SK-N-SH treated with all-trans-retinoic acid at 6 μM for 48 hours (cell line): Measurements from ENCODE around the gene SSBP4.

Source experiments
- BACH2 ChIP-seq: fragments of 250-450 bp; sonication (Bioruptor Pico); IDR thresholded peaks from 2 replicates; pipeline ENCODE4 v1.9.0; 2021; ENCODE audit warnings: mild to moderate bottlenecking, borderline replicate concordance
- GLIS3 ChIP-seq: fragments of 250-450 bp; sonication (Bioruptor Pico); IDR thresholded peaks from 2 replicates; pipeline ENCODE4 v1.5.0; 2020; ENCODE audit warnings: mild to moderate bottlenecking, moderate library complexity
- SNAI2 ChIP-seq: fragments of 250-450 bp; sonication (Bioruptor Pico); IDR thresholded peaks from 2 replicates; pipeline ENCODE4 v1.5.0; 2020; ENCODE audit warnings: mild to moderate bottlenecking, moderate library complexity
- TCF4 ChIP-seq: fragments of 250-450 bp; sonication (Bioruptor Pico); IDR thresholded peaks from 2 replicates; pipeline ENCODE4 v1.8.0; 2021; ENCODE audit warnings: mild to moderate bottlenecking, moderate library complexity, borderline replicate concordance
- ZNF8 ChIP-seq: fragments of 450-650 bp; formaldehyde crosslinking; IDR thresholded peaks from 2 replicates; pipeline ENCODE4 v1.5.0; 2020; ENCODE audit warnings: mild to moderate bottlenecking, moderate library complexity
- TF ChIP-seq, protein P1 (sequence below): fragments of 250-450 bp; sonication (Bioruptor Pico); IDR thresholded peaks from 2 replicates; pipeline ENCODE4 v1.5.1; 2020; ENCODE audit warnings: low read depth, mild to moderate bottlenecking, moderate library complexity
- TF ChIP-seq, protein P2 (sequence below): fragments of 250-450 bp; sonication (Bioruptor Pico); IDR thresholded peaks from 2 replicates; pipeline ENCODE4 v1.8.0; 2020; ENCODE audit warnings: mild to moderate bottlenecking, moderate library complexity, borderline replicate concordance

DNA sequence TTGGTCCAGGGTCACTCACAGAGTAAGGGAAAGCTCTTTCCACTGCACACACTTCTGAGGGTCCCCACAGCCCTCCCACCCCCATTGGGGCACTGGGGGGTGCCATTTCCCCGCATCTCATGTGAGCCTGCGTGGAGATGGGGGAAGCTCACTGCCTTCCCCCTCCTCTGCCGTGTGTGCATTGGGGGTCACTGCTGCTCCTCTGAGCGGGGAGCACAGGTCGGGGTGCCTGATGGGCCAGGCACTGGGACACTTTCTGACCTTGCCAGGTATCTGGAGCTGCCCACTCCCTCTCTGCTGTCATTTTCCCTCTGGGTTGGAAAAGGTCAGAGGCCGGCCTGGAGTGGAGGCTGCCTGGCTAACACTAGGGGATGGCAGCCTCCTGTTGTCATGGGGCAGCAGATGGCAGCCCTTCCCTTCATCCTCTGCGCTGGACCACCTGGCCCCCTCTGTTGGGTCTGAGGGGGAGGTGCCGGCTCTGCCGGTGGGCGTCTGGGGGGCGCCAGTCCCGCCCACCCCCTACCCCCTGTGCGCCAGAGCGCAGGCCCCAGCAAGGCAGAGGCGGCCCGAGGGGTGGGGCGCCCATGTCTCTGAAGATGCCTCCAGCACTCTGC, 9.1 kb downstream of the SSBP4 start:
- TF ChIP-seq, protein P1, sequence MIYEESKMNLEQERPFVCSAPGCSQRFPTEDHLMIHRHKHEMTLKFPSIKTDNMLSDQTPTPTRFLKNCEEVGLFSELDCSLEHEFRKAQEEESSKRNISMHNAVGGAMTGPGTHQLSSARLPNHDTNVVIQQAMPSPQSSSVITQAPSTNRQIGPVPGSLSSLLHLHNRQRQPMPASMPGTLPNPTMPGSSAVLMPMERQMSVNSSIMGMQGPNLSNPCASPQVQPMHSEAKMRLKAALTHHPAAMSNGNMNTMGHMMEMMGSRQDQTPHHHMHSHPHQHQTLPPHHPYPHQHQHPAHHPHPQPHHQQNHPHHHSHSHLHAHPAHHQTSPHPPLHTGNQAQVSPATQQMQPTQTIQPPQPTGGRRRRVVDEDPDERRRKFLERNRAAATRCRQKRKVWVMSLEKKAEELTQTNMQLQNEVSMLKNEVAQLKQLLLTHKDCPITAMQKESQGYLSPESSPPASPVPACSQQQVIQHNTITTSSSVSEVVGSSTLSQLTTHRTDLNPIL (CRISPR knock-in tag), result no peak
- TF ChIP-seq SNAI2 (no peak), BACH2 (CRISPR knock-in tag) (no peak), ZNF8 (CRISPR knock-in tag) (no peak), GLIS3 (CRISPR knock-in tag) (no peak), TCF4 (no peak)
- TF ChIP-seq, protein P2, sequence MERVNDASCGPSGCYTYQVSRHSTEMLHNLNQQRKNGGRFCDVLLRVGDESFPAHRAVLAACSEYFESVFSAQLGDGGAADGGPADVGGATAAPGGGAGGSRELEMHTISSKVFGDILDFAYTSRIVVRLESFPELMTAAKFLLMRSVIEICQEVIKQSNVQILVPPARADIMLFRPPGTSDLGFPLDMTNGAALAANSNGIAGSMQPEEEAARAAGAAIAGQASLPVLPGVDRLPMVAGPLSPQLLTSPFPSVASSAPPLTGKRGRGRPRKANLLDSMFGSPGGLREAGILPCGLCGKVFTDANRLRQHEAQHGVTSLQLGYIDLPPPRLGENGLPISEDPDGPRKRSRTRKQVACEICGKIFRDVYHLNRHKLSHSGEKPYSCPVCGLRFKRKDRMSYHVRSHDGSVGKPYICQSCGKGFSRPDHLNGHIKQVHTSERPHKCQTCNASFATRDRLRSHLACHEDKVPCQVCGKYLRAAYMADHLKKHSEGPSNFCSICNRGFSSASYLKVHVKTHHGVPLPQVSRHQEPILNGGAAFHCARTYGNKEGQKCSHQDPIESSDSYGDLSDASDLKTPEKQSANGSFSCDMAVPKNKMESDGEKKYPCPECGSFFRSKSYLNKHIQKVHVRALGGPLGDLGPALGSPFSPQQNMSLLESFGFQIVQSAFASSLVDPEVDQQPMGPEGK (CRISPR knock-in tag), result no peak
